ENCODE data around the gene MST1. TPM values are rescaled to one million over a fixed set of nuclear protein-coding genes. Genes with fewer than 3 reads are reported as not detected.

The MST1 gene
- total RNA-seq, 4 donors from 2014 or later: 12.2 to 116 (median 15.1) TPM

DNA sequence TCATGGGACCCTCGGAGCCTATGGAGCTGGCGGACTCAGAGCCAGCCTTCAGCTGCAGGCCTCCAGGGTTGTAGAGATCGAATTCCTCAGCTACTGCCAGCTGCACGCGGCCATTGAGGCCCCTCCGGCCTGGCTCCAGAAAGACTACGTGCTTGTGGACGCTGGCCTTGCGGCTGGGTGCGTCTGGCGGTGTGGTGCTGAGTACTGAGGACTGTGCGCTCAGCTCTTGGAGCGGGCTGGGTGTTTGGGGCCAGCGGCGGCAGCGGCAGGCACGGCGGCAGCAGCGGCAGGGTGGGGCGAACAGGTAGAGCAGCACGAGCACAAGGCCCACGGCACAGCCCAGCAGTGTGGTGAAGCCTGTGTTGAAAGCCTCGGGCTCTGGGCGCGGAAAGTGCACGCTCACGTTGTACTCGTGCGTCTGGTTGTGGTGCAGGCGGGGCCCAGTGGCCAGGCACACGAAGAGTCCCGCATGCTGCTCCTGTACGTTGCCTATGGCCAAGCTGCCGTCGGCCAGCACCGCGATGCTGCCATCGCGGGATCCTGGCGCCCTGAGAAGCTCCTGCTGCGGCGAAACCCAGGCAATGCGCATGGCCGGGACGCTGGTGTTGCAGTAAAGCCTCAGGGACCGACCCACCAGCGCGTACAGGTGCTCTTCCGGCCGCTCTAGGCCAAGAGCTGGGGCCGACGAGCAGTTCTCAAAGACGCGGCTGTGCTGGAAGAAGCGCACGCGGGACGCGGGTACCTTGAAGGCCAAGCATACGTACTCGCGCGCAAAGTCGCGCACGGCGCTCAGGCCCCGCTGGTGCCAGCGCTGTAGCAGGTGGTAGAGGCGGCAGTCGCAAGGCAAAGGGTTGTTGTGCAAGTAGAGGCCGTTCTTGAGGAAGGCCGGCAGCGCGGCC is 28.9 kb upstream of the MST1 start:
- no peaks in the 10 kb centered on the region for H3K27me3 ChIP-seq
- TF ChIP-seq POLR2AphosphoS5 (IDR thresholded peaks at IDR 0.05) (no peak), EP300 (IDR thresholded peaks at IDR 0.05; ENCODE audit: low read depth) (no peak), POLR2A (IDR thresholded peaks at IDR 0.05) (no peak)
- TF ChIP-seq, protein P1, sequence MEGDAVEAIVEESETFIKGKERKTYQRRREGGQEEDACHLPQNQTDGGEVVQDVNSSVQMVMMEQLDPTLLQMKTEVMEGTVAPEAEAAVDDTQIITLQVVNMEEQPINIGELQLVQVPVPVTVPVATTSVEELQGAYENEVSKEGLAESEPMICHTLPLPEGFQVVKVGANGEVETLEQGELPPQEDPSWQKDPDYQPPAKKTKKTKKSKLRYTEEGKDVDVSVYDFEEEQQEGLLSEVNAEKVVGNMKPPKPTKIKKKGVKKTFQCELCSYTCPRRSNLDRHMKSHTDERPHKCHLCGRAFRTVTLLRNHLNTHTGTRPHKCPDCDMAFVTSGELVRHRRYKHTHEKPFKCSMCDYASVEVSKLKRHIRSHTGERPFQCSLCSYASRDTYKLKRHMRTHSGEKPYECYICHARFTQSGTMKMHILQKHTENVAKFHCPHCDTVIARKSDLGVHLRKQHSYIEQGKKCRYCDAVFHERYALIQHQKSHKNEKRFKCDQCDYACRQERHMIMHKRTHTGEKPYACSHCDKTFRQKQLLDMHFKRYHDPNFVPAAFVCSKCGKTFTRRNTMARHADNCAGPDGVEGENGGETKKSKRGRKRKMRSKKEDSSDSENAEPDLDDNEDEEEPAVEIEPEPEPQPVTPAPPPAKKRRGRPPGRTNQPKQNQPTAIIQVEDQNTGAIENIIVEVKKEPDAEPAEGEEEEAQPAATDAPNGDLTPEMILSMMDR (IDR thresholded peaks at IDR 0.05): no peak
- H3K4me1 ChIP-seq: peaks cover 16 to 31% (median 24%) of the 10 kb centered on the region in 4 donors
- DNase-seq: no peak
- peak overlapping the region in 1 of 4 donors; percentile 51 for H3K4me3 ChIP-seq
- intact Hi-C loops (cut with DNase I; ENCODE audit: low total_unique reads) (no loop called here), in situ Hi-C loops (cut with MboI; ENCODE audit: low pct_ligation_motif_present in 1 of 4, low pct_unique_long_range_greater_than_20kb in 1 of 4, low sequenced_read_pairs in 3 of 4) (no loop called here)
- WGBS, 2 donors (ENCODE audit: low coverage in 1 of 2): 85 to 86% methylated on average over 32 to 75 of the region's 75 CpGs
- H3K27ac ChIP-seq: no peak overlapping the region
- no peaks in the 10 kb centered on the region for H3K36me3 ChIP-seq
- H3K9me3 ChIP-seq: no peaks in the 10 kb centered on the region

DNA sequence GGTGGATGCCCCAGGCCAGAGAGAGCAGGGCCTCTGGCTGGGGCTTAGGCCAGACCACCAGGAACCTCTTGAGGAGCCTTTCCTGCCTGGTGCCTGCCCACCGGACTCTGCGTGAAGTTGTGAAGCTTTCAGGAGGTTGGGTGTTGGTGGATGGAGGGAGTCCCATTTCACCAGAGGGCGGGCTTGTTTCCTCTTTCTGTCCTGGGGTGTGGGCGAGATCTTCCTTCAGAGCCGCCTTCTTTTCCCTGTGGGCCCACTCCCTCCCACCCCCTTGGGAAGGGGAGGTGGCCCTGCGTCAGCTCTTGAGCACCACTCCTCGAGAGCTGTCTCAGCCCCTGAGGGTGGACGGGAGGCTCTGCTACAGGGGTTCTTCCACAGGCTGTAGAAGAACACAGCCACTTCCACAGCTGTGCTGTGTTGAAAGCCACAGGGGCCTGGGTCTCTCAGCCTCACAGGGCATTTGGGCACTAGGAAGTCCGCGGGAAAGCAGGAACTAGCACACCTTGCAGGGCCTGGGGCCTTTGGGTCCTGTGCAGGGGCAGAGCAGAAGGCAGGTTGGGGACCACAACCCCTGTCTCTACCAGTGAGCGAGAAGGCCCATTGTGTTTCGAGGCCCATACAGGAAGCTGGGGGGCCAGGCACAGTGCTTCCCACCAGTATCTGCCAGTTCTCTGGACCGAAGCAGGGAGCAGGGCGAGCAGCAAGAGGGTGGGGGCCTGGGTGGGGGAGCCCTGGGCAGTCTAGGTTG is 28.1 kb upstream of the MST1 start:
- TF ChIP-seq POLR2AphosphoS5 (IDR thresholded peaks at IDR 0.05) (no peak), EP300 (IDR thresholded peaks at IDR 0.05; ENCODE audit: low read depth) (no peak)
- Histone ChIP-seq H3K9me3 (no peaks in the 10 kb centered on the region), H3K4me1 (peaks cover 10 to 22% (median 16%) of the 10 kb centered on the region in 4 donors), H3K27ac (no peak overlapping the region), H3K36me3 (no peaks in the 10 kb centered on the region), H3K4me3 (no peak overlapping the region), H3K27me3 (no peaks in the 10 kb centered on the region)
- intact Hi-C loops (cut with DNase I; ENCODE audit: low total_unique reads) (no loop called here), in situ Hi-C loops (cut with MboI; ENCODE audit: low pct_ligation_motif_present in 1 of 4, low pct_unique_long_range_greater_than_20kb in 1 of 4, low sequenced_read_pairs in 3 of 4) (no loop called here)
- no peak for DNase-seq
- WGBS, 2 donors (ENCODE audit: low coverage in 1 of 2): 94% methylated on average over 14 of the region's 14 CpGs; no CpG with 5 or more reads in 1 of the 2 donors

DNA sequence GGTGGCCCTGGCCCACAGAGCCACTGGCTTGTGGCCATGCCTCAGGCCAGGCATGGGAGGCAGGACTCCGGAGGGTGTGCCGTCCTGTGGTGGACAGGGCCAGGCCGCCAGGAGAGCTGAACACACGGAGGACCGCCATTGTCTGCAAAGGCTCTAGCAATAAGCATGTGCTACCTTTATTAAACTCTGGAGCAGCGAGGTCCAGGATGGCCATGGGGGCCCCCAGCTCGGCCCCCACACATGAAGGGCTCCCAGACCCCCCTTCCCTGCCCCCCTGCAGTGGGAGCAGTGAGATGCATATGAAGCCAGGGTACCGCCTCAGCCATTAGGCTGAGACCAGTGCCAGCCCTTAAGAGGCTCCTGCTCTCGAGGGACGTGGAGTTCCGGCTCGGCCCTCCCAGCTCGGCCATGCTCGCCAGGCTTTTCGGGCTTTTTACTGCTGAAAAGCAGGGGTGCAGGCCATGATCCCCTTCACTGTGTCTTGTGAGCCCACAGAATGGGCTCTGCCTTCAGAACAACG is 27.5 kb upstream of the MST1 start:
- WGBS, 2 donors (ENCODE audit: low coverage in 1 of 2): 93% methylated on average over 16 of the region's 16 CpGs; no CpG with 5 or more reads in 1 of the 2 donors
- Histone ChIP-seq H3K9me3 (no peaks in the 10 kb centered on the region), H3K36me3 (no peaks in the 10 kb centered on the region), H3K27ac (no peak overlapping the region), H3K4me1 (peaks cover 7 to 17% (median 14%) of the 10 kb centered on the region in 4 donors), H3K4me3 (no peak overlapping the region), H3K27me3 (no peaks in the 10 kb centered on the region)
- intact Hi-C loops (cut with DNase I; ENCODE audit: low total_unique reads) (no loop called here), in situ Hi-C loops (cut with MboI; ENCODE audit: low pct_ligation_motif_present in 1 of 4, low pct_unique_long_range_greater_than_20kb in 1 of 4, low sequenced_read_pairs in 3 of 4) (no loop called here)
- no peak for DNase-seq
- TF ChIP-seq, protein P1 (IDR thresholded peaks at IDR 0.05): no peak
- no peak for TF ChIP-seq EP300 (IDR thresholded peaks at IDR 0.05; ENCODE audit: low read depth)
- TF ChIP-seq POLR2AphosphoS5 (IDR thresholded peaks at IDR 0.05): no peak
- TF ChIP-seq POLR2A (IDR thresholded peaks at IDR 0.05): no peak

DNA sequence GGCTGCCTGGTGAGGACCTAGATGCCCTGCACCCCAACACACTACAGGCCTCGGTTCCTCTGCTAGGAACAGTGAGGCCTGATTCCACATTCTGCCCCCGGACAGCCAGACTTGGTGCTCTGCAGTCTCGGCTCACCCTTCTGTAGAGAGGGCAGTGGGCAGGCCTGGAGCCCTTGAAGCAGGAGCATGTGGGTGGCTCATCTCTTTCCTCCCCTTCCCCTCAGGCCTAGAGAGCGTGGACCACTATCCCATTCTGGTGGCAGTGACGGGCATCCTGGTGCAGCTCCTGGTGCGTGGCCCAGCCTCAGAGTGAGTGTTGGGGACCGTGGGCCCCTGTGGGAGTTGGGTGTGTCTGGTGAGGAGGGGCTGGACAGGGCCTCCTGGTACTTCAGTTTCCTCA is 26.9 kb upstream of the MST1 start:
- TF ChIP-seq, protein P1 (IDR thresholded peaks at IDR 0.05): no peak
- TF ChIP-seq EP300 (IDR thresholded peaks at IDR 0.05; ENCODE audit: low read depth): no peak
- TF ChIP-seq POLR2AphosphoS5 (IDR thresholded peaks at IDR 0.05): no peak
- TF ChIP-seq POLR2A (IDR thresholded peaks at IDR 0.05): no peak
- H3K27me3 ChIP-seq: no peaks in the 10 kb centered on the region
- H3K4me3 ChIP-seq: no peak overlapping the region
- H3K9me3 ChIP-seq: no peaks in the 10 kb centered on the region
- no peak for DNase-seq
- in situ Hi-C loops (cut with MboI; ENCODE audit: low pct_ligation_motif_present in 1 of 4, low pct_unique_long_range_greater_than_20kb in 1 of 4, low sequenced_read_pairs in 3 of 4): no loop called here
- H3K36me3 ChIP-seq: no peaks in the 10 kb centered on the region
- peaks cover 7 to 17% (median 14%) of the 10 kb centered on the region in 4 donors for H3K4me1 ChIP-seq
- intact Hi-C loops (cut with DNase I; ENCODE audit: low total_unique reads): no loop called here
- WGBS, 2 donors (ENCODE audit: low coverage in 1 of 2): 91% methylated on average over 7 of the region's 7 CpGs; no CpG with 5 or more reads in 1 of the 2 donors
- H3K27ac ChIP-seq: no peak overlapping the region

Measured in transverse colon (tissue), 4 donors.